ENCODE measurements around the gene TMEM163. TPM values are rescaled to one million over a fixed set of nuclear protein-coding genes. Genes with fewer than 3 reads are reported as not detected.

TMEM163 gene
- polyA plus RNA-seq, 3 donors: 0.01 TPM; not detected in 2

DNA sequence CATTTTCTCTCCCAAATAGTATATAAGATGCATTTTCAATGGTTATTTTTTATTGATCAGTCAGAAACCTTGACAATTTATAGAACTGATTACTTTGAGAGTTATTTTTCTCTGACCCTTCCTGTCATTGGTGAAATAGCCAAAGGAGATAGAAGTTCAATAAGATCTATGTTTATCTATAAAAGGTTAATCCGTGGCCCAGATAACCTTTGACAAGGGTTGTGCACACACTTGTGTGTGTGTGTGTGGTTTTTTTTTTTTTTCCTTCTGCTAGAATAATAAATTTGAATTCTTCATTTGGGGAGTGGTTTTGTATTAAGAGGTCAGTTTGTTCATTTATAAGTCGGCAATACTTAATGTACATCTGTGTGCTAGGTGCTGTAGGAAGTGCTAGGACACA lies 304.9 kb downstream of the TMEM163 start:
- Histone ChIP-seq H3K79me2 (ENCODE audit: insufficient read depth, low read length) (no peaks in the 10 kb centered on the region), H4K20me1 (ENCODE audit: insufficient read depth, low read length) (no peaks in the 10 kb centered on the region), H3K4me3 (replicated peaks in 1 of 3; ENCODE audit: low read depth in 2 of 3, low read length in 3 of 3) (no peak overlapping the region), H3K9ac (ENCODE audit: insufficient read depth, low read length, poor library complexity, severe bottlenecking) (no peak overlapping the region), H3K27me3 (ENCODE audit: control insufficient read depth in 2 of 2, insufficient read depth in 2 of 2, low read length in 2 of 2) (no peaks in the 10 kb centered on the region), H3K27ac (ENCODE audit: low read depth in 1 of 2, low read length in 2 of 2) (no peak overlapping the region), H3K4me1 (ENCODE audit: control insufficient read depth in 1 of 2, insufficient read depth in 2 of 2, low read length in 2 of 2) (no peaks in the 10 kb centered on the region), H3K4me2 (replicated peaks; ENCODE audit: extremely low read depth, low read length, poor library complexity, severe bottlenecking) (no peak overlapping the region), H2AFZ (ENCODE audit: insufficient read depth, low read depth, low read length, poor library complexity, severe bottlenecking) (no peak overlapping the region), H3K36me3 (replicated peaks in 1 of 2; ENCODE audit: control insufficient read depth in 1 of 2, insufficient read depth in 2 of 2, low read length in 2 of 2) (peaks cover 3 to 24% of the 10 kb centered on the region in 2 donors), H3K9me3 (replicated peaks in 1 of 2; ENCODE audit: control insufficient read depth in 1 of 2, insufficient read depth in 1 of 2, low read length in 2 of 2) (no peaks in the 10 kb centered on the region)
- peaks cover 34 to 47% of the 10 kb centered on the region in 2 donors for H3K36me3 Mint-ChIP-seq
- H3K4me3 Mint-ChIP-seq: no peak overlapping the region
- peaks cover 14% of the 10 kb centered on the region for H3K4me1 Mint-ChIP-seq
- intact Hi-C loops (cut with micrococcal nuclease): no loop called here
- peaks cover 0 to 2% (median 0%) of the 10 kb centered on the region in 3 donors for H3K27me3 Mint-ChIP-seq (ENCODE audit: low read depth in 3 of 3)
- no peaks in the 10 kb centered on the region for H3K9me3 Mint-ChIP-seq
- no peak overlapping the region for H3K27ac Mint-ChIP-seq
- TF ChIP-seq, protein P1, sequence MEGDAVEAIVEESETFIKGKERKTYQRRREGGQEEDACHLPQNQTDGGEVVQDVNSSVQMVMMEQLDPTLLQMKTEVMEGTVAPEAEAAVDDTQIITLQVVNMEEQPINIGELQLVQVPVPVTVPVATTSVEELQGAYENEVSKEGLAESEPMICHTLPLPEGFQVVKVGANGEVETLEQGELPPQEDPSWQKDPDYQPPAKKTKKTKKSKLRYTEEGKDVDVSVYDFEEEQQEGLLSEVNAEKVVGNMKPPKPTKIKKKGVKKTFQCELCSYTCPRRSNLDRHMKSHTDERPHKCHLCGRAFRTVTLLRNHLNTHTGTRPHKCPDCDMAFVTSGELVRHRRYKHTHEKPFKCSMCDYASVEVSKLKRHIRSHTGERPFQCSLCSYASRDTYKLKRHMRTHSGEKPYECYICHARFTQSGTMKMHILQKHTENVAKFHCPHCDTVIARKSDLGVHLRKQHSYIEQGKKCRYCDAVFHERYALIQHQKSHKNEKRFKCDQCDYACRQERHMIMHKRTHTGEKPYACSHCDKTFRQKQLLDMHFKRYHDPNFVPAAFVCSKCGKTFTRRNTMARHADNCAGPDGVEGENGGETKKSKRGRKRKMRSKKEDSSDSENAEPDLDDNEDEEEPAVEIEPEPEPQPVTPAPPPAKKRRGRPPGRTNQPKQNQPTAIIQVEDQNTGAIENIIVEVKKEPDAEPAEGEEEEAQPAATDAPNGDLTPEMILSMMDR (IDR thresholded peaks at IDR 0.05): no peak
- WGBS (ENCODE audit: insufficient coverage): 71% methylated on average over 2 of the region's 2 CpGs
- DNase-seq: no peak

DNA sequence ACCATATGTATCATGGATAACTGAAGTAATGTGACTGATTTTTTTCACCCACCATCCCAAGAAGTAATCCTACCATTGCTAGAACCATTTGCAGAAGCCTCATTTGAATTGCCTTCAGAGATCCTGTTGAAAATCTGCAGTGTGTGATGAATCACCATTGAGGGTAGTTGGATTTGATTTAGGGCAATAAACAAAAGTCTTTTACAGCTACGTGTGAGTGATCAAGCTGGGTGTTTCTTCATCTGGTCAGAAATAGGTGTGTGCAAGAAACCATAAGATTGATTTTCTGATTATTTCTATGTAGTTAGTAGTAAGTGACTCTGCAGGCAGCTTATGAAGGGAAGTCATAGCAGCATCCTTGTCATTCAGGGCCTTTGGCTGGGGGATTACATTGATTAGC lies 305.4 kb downstream of the TMEM163 start:
- H3K9me3 Mint-ChIP-seq: no peaks in the 10 kb centered on the region
- Histone ChIP-seq H3K9ac (ENCODE audit: insufficient read depth, low read length, poor library complexity, severe bottlenecking) (no peak overlapping the region), H3K4me1 (ENCODE audit: control insufficient read depth in 1 of 2, insufficient read depth in 2 of 2, low read length in 2 of 2) (no peaks in the 10 kb centered on the region), H3K4me3 (replicated peaks in 1 of 3; ENCODE audit: low read depth in 2 of 3, low read length in 3 of 3) (no peak overlapping the region), H3K27ac (ENCODE audit: low read depth in 1 of 2, low read length in 2 of 2) (no peak overlapping the region), H2AFZ (ENCODE audit: insufficient read depth, low read depth, low read length, poor library complexity, severe bottlenecking) (no peak overlapping the region), H4K20me1 (ENCODE audit: insufficient read depth, low read length) (no peaks in the 10 kb centered on the region), H3K4me2 (replicated peaks; ENCODE audit: extremely low read depth, low read length, poor library complexity, severe bottlenecking) (no peak overlapping the region), H3K79me2 (ENCODE audit: insufficient read depth, low read length) (no peaks in the 10 kb centered on the region), H3K9me3 (replicated peaks in 1 of 2; ENCODE audit: control insufficient read depth in 1 of 2, insufficient read depth in 1 of 2, low read length in 2 of 2) (no peaks in the 10 kb centered on the region), H3K36me3 (replicated peaks in 1 of 2; ENCODE audit: control insufficient read depth in 1 of 2, insufficient read depth in 2 of 2, low read length in 2 of 2) (peaks cover 3 to 19% of the 10 kb centered on the region in 2 donors), H3K27me3 (ENCODE audit: control insufficient read depth in 2 of 2, insufficient read depth in 2 of 2, low read length in 2 of 2) (no peaks in the 10 kb centered on the region)
- peaks cover 0 to 2% (median 0%) of the 10 kb centered on the region in 3 donors for H3K27me3 Mint-ChIP-seq (ENCODE audit: low read depth in 3 of 3)
- peaks cover 15% of the 10 kb centered on the region for H3K4me1 Mint-ChIP-seq
- intact Hi-C loops (cut with micrococcal nuclease): no loop called here
- H3K4me3 Mint-ChIP-seq: no peak overlapping the region
- no peak overlapping the region for H3K27ac Mint-ChIP-seq
- H3K36me3 Mint-ChIP-seq: peaks cover 29 to 43% of the 10 kb centered on the region in 2 donors
- DNase-seq: no peak
- WGBS (ENCODE audit: insufficient coverage): 100% methylated on average over 1 of the region's 1 CpG
- TF ChIP-seq, protein P1 (IDR thresholded peaks at IDR 0.05): no peak
